H9 (cell line): ENCODE measurements around the gene ACSS2. TPM values are rescaled to one million over a fixed set of nuclear protein-coding genes. Genes with fewer than 3 reads are reported as not detected.
A peak's percentile ranks its signal among the peaks of the same experiment; 100 is the strongest.

Source experiments
- DNase-seq: peaks from one replicate; pipeline ENCODE4 v3.0.0-alpha.2; 2017
- H2AFZ ChIP-seq: one replicate; pipeline ENCODE4 v1.6.1; 2013; ENCODE audit warnings: mild to moderate bottlenecking, low read length, control low read depth, moderate library complexity
- H2AK5ac ChIP-seq: 2 replicates; pipeline ENCODE4 v1.6.1; 2013; ENCODE audit warnings: low read length, control low read depth, mixed read lengths; ENCODE audit not compliant: insufficient read length
- H2BK120ac ChIP-seq: one replicate; pipeline ENCODE4 v1.6.1; 2013; ENCODE audit warnings: low read depth, mild to moderate bottlenecking, low read length, control low read depth, inconsistent platforms; ENCODE audit not compliant: poor library complexity, severe bottlenecking
- H2BK12ac ChIP-seq: 2 replicates; pipeline ENCODE4 v1.6.1; 2013; ENCODE audit warnings: low read length, control low read depth, mixed read lengths, low read depth; ENCODE audit not compliant: insufficient read length
- H2BK15ac ChIP-seq: 2 replicates; pipeline ENCODE4 v1.6.1; 2013; ENCODE audit warnings: low read depth, low read length, control low read depth
- H2BK20ac ChIP-seq: one replicate; pipeline ENCODE4 v1.6.1; 2013; ENCODE audit warnings: low read depth, mild to moderate bottlenecking, low read length, control low read depth, inconsistent platforms; ENCODE audit not compliant: poor library complexity, severe bottlenecking
- H2BK5ac ChIP-seq: 2 replicates; pipeline ENCODE4 v1.6.1; 2013; ENCODE audit warnings: low read length, control low read depth, mixed read lengths; ENCODE audit not compliant: insufficient read length
- H3K14ac ChIP-seq: 2 replicates; pipeline ENCODE4 v1.6.1; 2013; ENCODE audit warnings: low read length, control low read depth; ENCODE audit not compliant: insufficient read depth
- H3K18ac ChIP-seq: 2 replicates; pipeline ENCODE4 v1.6.1; 2013; ENCODE audit warnings: low read depth, mild to moderate bottlenecking, mixed read lengths, low read length, control low read depth; ENCODE audit not compliant: insufficient read length
- H3K23ac ChIP-seq: 2 replicates; pipeline ENCODE4 v1.6.1; 2013; ENCODE audit warnings: low read length, control low read depth, mixed read lengths, low read depth; ENCODE audit not compliant: insufficient read length
- H3K23me2 ChIP-seq: 2 replicates; pipeline ENCODE4 v1.6.1; 2013; ENCODE audit warnings: low read depth, mild to moderate bottlenecking, mixed read lengths, low read length, control low read depth; ENCODE audit not compliant: insufficient read length, poor library complexity, severe bottlenecking
- H3K27ac ChIP-seq: 2 replicates; pipeline ENCODE4 v1.5.1; 2013; ENCODE audit warnings: low read length, control low read depth, mixed read lengths, low read depth; ENCODE audit not compliant: insufficient read length
- H3K27me3 ChIP-seq: 2 replicates; pipeline ENCODE4 v1.6.1; 2013; ENCODE audit warnings: low read length, control low read depth, inconsistent platforms; ENCODE audit not compliant: insufficient read depth
- H3K4ac ChIP-seq: 2 replicates; pipeline ENCODE4 v1.6.1; 2013; ENCODE audit warnings: low read depth, mild to moderate bottlenecking, control low read depth, inconsistent platforms, low read length, moderate library complexity
- H3K4me1 ChIP-seq: 2 replicates; pipeline ENCODE4 v1.6.1; 2013; ENCODE audit warnings: low read length, control low read depth, inconsistent platforms; ENCODE audit not compliant: insufficient read depth
- H3K4me2 ChIP-seq: 2 replicates; pipeline ENCODE4 v1.6.1; 2013; ENCODE audit warnings: low read length, control low read depth, mixed read lengths; ENCODE audit not compliant: insufficient read length, insufficient read depth
- H3K56ac ChIP-seq: 2 replicates; pipeline ENCODE4 v1.6.1; 2013; ENCODE audit warnings: low read depth, mild to moderate bottlenecking, mixed read lengths, low read length, control low read depth; ENCODE audit not compliant: insufficient read length
- H3K79me1 ChIP-seq: 2 replicates; pipeline ENCODE4 v1.6.1; 2013; ENCODE audit warnings: low read depth, mild to moderate bottlenecking, moderate library complexity, low read length, control low read depth, inconsistent platforms; ENCODE audit not compliant: insufficient read depth, poor library complexity, severe bottlenecking
- H3K79me2 ChIP-seq: 2 replicates; pipeline ENCODE4 v1.6.1; 2013; ENCODE audit warnings: low read length, control low read depth, inconsistent platforms; ENCODE audit not compliant: insufficient read depth
- H3K9ac ChIP-seq: 2 replicates; pipeline ENCODE4 v1.6.1; 2013; ENCODE audit warnings: low read length, control low read depth, mixed read lengths; ENCODE audit not compliant: insufficient read length; ENCODE audit errors: extremely low read depth
- H3K9me3 ChIP-seq: one replicate; pipeline ENCODE4 v1.6.1; 2013; ENCODE audit warnings: low read depth, low read length, inconsistent platforms; ENCODE audit not compliant: control insufficient read depth
- H3T11ph ChIP-seq: one replicate; pipeline ENCODE4 v1.6.1; 2013; ENCODE audit warnings: mild to moderate bottlenecking, low read length, control low read depth, inconsistent platforms
- H4K20me1 ChIP-seq: one replicate; pipeline ENCODE4 v1.6.1; 2013; ENCODE audit not compliant: control insufficient read depth, insufficient read length, insufficient read depth
- H4K5ac ChIP-seq: 2 replicates; pipeline ENCODE4 v1.6.1; 2013; ENCODE audit warnings: low read depth, mild to moderate bottlenecking, mixed read lengths, low read length, control low read depth; ENCODE audit not compliant: insufficient read length
- H4K8ac ChIP-seq: replicated peaks from 2 replicates; pipeline ENCODE4 v1.6.1; 2013; ENCODE audit warnings: low read length, control low read depth, mixed read lengths, low read depth; ENCODE audit not compliant: insufficient read length
- H4K91ac ChIP-seq: 2 replicates; pipeline ENCODE4 v1.6.1; 2013; ENCODE audit warnings: low read depth, mild to moderate bottlenecking, moderate library complexity, mixed read lengths, low read length, control low read depth; ENCODE audit not compliant: insufficient read length
- H3K27ac Mint-ChIP-seq, 3 experiments: 2 replicates in 2 of 3; 3 replicates in 1 of 3; pipeline ENCODE4 v1.8.0; 2020 to 2021; ENCODE audit warnings: mixed read lengths in 3 of 3, mild to moderate bottlenecking in 1 of 3, moderate library complexity in 1 of 3
- H3K27me3 Mint-ChIP-seq: 2 replicates; pipeline ENCODE4 v1.8.0; 2021; ENCODE audit warnings: low read depth, mild to moderate bottlenecking, moderate library complexity, mixed read lengths
- H3K36me3 Mint-ChIP-seq, 3 experiments: 2 replicates in 2 of 3; 3 replicates in 1 of 3; pipeline ENCODE4 v1.8.0; 2020 to 2021; ENCODE audit warnings: low read depth in 3 of 3, mixed read lengths in 3 of 3; ENCODE audit not compliant: insufficient read depth in 1 of 3
- H3K4me1 Mint-ChIP-seq, 2 experiments: 2 replicates each; pipeline ENCODE4 v1.8.0; 2020; ENCODE audit warnings: mixed read lengths in 2 of 2
- H3K4me3 Mint-ChIP-seq, 2 experiments: 2 replicates in 1 of 2; 3 replicates in 1 of 2; pipeline ENCODE4 v1.8.0; 2020 to 2021; ENCODE audit warnings: mild to moderate bottlenecking in 2 of 2, mixed read lengths in 2 of 2, moderate library complexity in 1 of 2
- H3K9me3 Mint-ChIP-seq, 2 experiments: 2 replicates in 1 of 2; 3 replicates in 1 of 2; pipeline ENCODE4 v1.8.0; 2020; ENCODE audit warnings: mild to moderate bottlenecking in 2 of 2, mixed read lengths in 2 of 2, moderate library complexity in 1 of 2
- WGBS: extraction: QIAGEN DNeasy Blood & Tissue Kit; methylation state at CpG from one replicate; pipeline ENCODE4 v1.1.7; 2013; ENCODE audit warnings: missing lambda C conversion rate, low lambda C conversion rate, mixed read lengths; ENCODE audit not compliant: insufficient read length; ENCODE audit errors: extremely low coverage; 5-methylcytosine and 5-hydroxymethylcytosine counted together
- total RNA-seq: library from RNA; stranded (reverse); gene quantifications from 2 replicates; pipeline ENCODE4 v1.2.1, GENCODE V29; 2021
- TF ChIP-seq, protein P1 (sequence below): fragments of 200-600 bp; sonication (generic); conservative IDR thresholded peaks from 3 replicates; pipeline ENCODE4 v1.8.0; 2021; ENCODE audit warnings: antibody characterized with exemption, mild to moderate bottlenecking

Gene ACSS2
- total RNA-seq, 1 experiment from 2014 or later = 15.4 TPM

DNA sequence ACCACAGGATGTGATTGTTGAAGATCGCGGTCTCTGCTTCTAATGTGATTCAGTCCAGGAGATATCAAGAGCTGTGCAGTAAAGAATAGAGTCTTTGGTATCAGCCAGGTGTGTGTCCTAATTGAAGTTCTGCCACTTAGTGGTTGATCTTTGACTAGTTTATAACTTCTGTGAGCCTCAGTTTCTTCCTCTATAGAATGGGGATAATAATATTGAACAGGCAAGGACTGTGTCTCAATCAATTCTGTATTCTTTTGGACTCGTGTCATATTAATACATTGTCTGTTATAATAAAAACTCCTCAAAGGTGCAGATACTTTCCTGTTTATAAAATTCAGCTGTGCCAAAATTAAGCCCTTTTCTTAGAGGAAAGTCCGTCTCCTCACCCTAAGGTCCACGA lies 27.8 kb upstream of the ACSS2 start:
- Histone ChIP-seq H2AK5ac (no peak overlapping the region), H3K27me3 (no peaks in the 10 kb centered on the region), H2BK120ac (no peak overlapping the region), H2BK20ac (no peak overlapping the region), H3K23me2 (no peaks in the 10 kb centered on the region), H3K79me2 (no peaks in the 10 kb centered on the region), H2BK5ac (no peak overlapping the region), H3K9ac (no peak overlapping the region), H3K18ac (no peak overlapping the region), H3K27ac (no peak overlapping the region), H3K4ac (no peak overlapping the region), H2BK12ac (no peak overlapping the region), H2AFZ (no peak overlapping the region), H4K8ac (no peak overlapping the region), H3K4me2 (no peak overlapping the region), H3K56ac (no peak overlapping the region), H4K91ac (no peak overlapping the region), H4K20me1 (no peaks in the 10 kb centered on the region), H4K5ac (no peak overlapping the region), H3T11ph (no peak overlapping the region), H3K4me1 (no peaks in the 10 kb centered on the region), H3K79me1 (no peaks in the 10 kb centered on the region), H2BK15ac (no peak overlapping the region), H3K14ac (no peak overlapping the region), H3K9me3 (no peaks in the 10 kb centered on the region), H3K23ac (no peak overlapping the region)
- no peaks in the 10 kb centered on the region for H3K9me3 Mint-ChIP-seq
- H3K27me3 Mint-ChIP-seq = no peaks in the 10 kb centered on the region
- WGBS = no CpG with 5 or more reads among the region's 5 CpGs
- DNase-seq = no peak
- TF ChIP-seq, protein P1, sequence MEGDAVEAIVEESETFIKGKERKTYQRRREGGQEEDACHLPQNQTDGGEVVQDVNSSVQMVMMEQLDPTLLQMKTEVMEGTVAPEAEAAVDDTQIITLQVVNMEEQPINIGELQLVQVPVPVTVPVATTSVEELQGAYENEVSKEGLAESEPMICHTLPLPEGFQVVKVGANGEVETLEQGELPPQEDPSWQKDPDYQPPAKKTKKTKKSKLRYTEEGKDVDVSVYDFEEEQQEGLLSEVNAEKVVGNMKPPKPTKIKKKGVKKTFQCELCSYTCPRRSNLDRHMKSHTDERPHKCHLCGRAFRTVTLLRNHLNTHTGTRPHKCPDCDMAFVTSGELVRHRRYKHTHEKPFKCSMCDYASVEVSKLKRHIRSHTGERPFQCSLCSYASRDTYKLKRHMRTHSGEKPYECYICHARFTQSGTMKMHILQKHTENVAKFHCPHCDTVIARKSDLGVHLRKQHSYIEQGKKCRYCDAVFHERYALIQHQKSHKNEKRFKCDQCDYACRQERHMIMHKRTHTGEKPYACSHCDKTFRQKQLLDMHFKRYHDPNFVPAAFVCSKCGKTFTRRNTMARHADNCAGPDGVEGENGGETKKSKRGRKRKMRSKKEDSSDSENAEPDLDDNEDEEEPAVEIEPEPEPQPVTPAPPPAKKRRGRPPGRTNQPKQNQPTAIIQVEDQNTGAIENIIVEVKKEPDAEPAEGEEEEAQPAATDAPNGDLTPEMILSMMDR = no peak
- H3K4me1 Mint-ChIP-seq = no peaks in the 10 kb centered on the region
- peaks cover 6 to 39% (median 20%) of the 10 kb centered on the region in 3 experiments; a peak in 6 of 7 replicates for H3K36me3 Mint-ChIP-seq
- H3K27ac Mint-ChIP-seq = peak overlapping the region in 1 of 3 experiments; percentile 24; a peak in 1 of 7 replicates
- H3K4me3 Mint-ChIP-seq = no peak overlapping the region
